ENCODE measurements around the gene SEMA4D.
"Not testable (repeated sequence)": the region's sequence is repeated elsewhere in the genome, so short reads cannot be mapped to it uniquely, and the experiment has no call there.

The SEMA4D gene

GRCh38 chr9:89346696-89347095 lies 151.2 kb downstream of the SEMA4D start:
- no peak for DNase-seq

GRCh38 chr9:89345476-89345875 lies 152.4 kb downstream of the SEMA4D start:
- DNase-seq = no peak

GRCh38 chr9:89343812-89344211 lies 154.1 kb downstream of the SEMA4D start:
- DNase-seq = not testable (repeated sequence)

- DNase-seq = no peak
These were observed 155.0 kb downstream of the SEMA4D start for GRCh38 chr9:89342948-89343347.

GRCh38 chr9:89342213-89342612 lies 155.7 kb downstream of the SEMA4D start:
- DNase-seq = no peak

- DNase-seq = no peak
These were observed 157.6 kb downstream of the SEMA4D start for GRCh38 chr9:89340332-89340731.

GRCh38 chr9:89339807-89340206 lies 158.1 kb downstream of the SEMA4D start:
- no peak for DNase-seq

GRCh38 chr9:89330513-89330912 lies 167.4 kb downstream of the SEMA4D start:
- no peak for DNase-seq

- no peak for DNase-seq
These were observed 168.0 kb downstream of the SEMA4D start for GRCh38 chr9:89329917-89330316.

GRCh38 chr9:89328064-89328463 lies 169.8 kb downstream of the SEMA4D start:
- DNase-seq = no peak

GRCh38 chr9:89325733-89326132 lies 172.2 kb downstream of the SEMA4D start:
- no peak for DNase-seq

GRCh38 chr9:89323390-89323789 lies 174.5 kb downstream of the SEMA4D start:
- DNase-seq = no peak

GRCh38 chr9:89319015-89319905 lies 178.7 kb downstream of the SEMA4D start:
- DNase-seq = peak in 1 of 2 experiments; percentile 16

GRCh38 chr9:89318123-89319014 lies 179.5 kb downstream of the SEMA4D start, which contains the start of gene SECISBP2:
SECISBP2 (plus strand) TSS chr9:89318500; CDS start chr9:89318577, 77 bp downstream.
- peak; percentile 94 to 97 for DNase-seq

- DNase-seq = no peak
These were observed 180.6 kb downstream of the SEMA4D start for GRCh38 chr9:89317282-89317681.

GRCh38 chr9:89315482-89315881 lies 182.4 kb downstream of the SEMA4D start:
- no peak for DNase-seq

- DNase-seq = no peak
These were observed 183.0 kb downstream of the SEMA4D start for GRCh38 chr9:89314955-89315354.

GRCh38 chr9:89313842-89314241 lies 184.1 kb downstream of the SEMA4D start:
- no peak for DNase-seq

GRCh38 chr9:89312222-89312571 lies 185.7 kb downstream of the SEMA4D start:
- peak; percentile 20 to 46 for DNase-seq

GRCh38 chr9:89311346-89312221 lies 186.3 kb downstream of the SEMA4D start:
- no peak for DNase-seq
